HG03045 (cell line): ENCODE measurements around the gene PPFIA1.
A peak's percentile ranks its signal among the peaks of the same experiment; 100 is the strongest.
"Not testable (repeated sequence)": the region's sequence is repeated elsewhere in the genome, so short reads cannot be mapped to it uniquely, and the experiment has no call there.

Experiments used
- ATAC-seq: cut with Tn5 transposase; IDR thresholded peaks from one replicate; pipeline ENCODE4 v1.9.1; 2021; ENCODE audit warnings: mild to moderate bottlenecking, moderate library complexity; ENCODE audit not compliant: unreplicated experiment

The PPFIA1 gene

GRCh38 chr11:70383664-70384565, 113.4 kb downstream of the PPFIA1 start:
- ATAC-seq = no peak

- no peak for ATAC-seq
These were observed 114.2 kb downstream of the PPFIA1 start for GRCh38 chr11:70384566-70385152.

GRCh38 chr11:70387564-70387963, 117.1 kb downstream of the PPFIA1 start:
- ATAC-seq = no peak

- ATAC-seq = no peak
These were observed 118.7 kb downstream of the PPFIA1 start for GRCh38 chr11:70389201-70389600.

- not testable (repeated sequence) for ATAC-seq
These were observed 120.4 kb downstream of the PPFIA1 start for GRCh38 chr11:70390882-70391281.

- no peak for ATAC-seq
These were observed 123.9 kb downstream of the PPFIA1 start for GRCh38 chr11:70394211-70394950.

- ATAC-seq = no peak
These were observed 127.0 kb downstream of the PPFIA1 start for GRCh38 chr11:70397336-70397982.

- ATAC-seq = peak; percentile 49
These were observed 127.7 kb downstream of the PPFIA1 start, which contains the start of gene CTTN for GRCh38 chr11:70397983-70398833. TSS of gene CTTN (plus strand) at chr11:70398529. CDS start at chr11:70407298, 8,769 bp downstream.

GRCh38 chr11:70398834-70399680, 128.6 kb downstream of the PPFIA1 start:
- ATAC-seq = no peak

GRCh38 chr11:70399681-70400112, 129.2 kb downstream of the PPFIA1 start:
- ATAC-seq = no peak

GRCh38 chr11:70400643-70401042, 130.2 kb downstream of the PPFIA1 start:
- ATAC-seq = no peak

GRCh38 chr11:70402016-70402415, 131.5 kb downstream of the PPFIA1 start:
- no peak for ATAC-seq

- no peak for ATAC-seq
These were observed 132.2 kb downstream of the PPFIA1 start for GRCh38 chr11:70402685-70403084.

- no peak for ATAC-seq
These were observed 133.8 kb downstream of the PPFIA1 start for GRCh38 chr11:70404244-70404643.

- ATAC-seq = no peak
These were observed 135.3 kb downstream of the PPFIA1 start for GRCh38 chr11:70405679-70406395.

GRCh38 chr11:70407121-70407520, 136.6 kb downstream of the PPFIA1 start:
- no peak for ATAC-seq

GRCh38 chr11:70407814-70408213, 137.3 kb downstream of the PPFIA1 start:
- ATAC-seq = no peak

- not testable (repeated sequence) for ATAC-seq
These were observed 137.8 kb downstream of the PPFIA1 start for GRCh38 chr11:70408326-70408725.
